ENCODE data around the gene SYNE2.

Gene SYNE2

DNA sequence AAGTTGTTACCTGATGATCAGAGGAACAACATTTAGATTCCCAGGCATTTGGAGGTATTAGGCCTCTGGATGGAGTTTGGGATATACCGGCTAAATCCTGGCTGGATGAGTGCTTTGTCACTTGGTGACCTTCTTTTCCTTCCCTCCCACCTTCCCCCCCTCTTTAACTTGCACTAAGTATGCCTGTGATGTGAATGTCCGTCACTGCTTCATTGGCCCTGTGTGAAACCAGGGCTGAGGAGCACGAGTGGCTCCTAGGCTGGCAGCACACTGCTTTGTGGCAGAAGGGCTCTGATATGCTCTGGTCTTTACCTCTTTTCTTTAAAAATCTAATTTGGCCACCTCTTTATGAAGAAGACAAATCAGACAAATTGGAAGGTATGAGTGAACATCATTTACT lies 345.7 kb downstream of the SYNE2 start:
- Histone ChIP-seq H3K27ac (ENCODE audit: insufficient read depth, low read length, poor library complexity, severe bottlenecking) (no peak overlapping the region), H3K4me1 (ENCODE audit: control insufficient read depth, insufficient read depth, low read length, poor library complexity, severe bottlenecking) (peaks cover 22% of the 10 kb centered on the region), H3K36me3 (ENCODE audit: control insufficient read depth, insufficient read depth, low read length) (peaks cover 10% of the 10 kb centered on the region), H3K27me3 (replicated peaks; ENCODE audit: control insufficient read depth, insufficient read depth, low read length, poor library complexity, severe bottlenecking) (no peaks in the 10 kb centered on the region), H3K4me3 (ENCODE audit: insufficient read depth, low read depth, low read length, poor library complexity, severe bottlenecking) (no peak overlapping the region), H3K9me3 (ENCODE audit: control insufficient read depth, low read length) (no peaks in the 10 kb centered on the region)
- DNase-seq = no peak

DNA sequence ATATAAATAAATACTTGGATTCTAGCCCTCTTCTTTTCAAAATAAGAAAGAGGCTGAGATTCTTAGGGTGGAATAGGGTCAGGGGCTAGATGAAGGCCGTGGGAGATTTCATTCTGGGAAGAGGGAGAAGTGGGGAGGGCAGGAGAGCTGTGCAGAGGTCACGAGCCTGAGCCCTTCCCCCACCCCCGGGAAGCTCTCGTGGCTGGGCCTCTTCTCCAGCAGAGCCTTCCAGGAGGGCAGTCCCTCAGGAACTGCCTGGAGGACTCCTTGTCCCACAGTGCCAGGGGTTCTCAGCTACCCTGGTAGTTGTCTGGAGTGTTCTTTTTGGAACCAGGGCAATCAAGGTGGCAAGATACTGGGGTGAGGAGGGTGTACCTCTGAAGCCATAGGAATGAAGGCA lies 347.4 kb downstream of the SYNE2 start:
- no peak overlapping the region for H3K4me3 ChIP-seq (ENCODE audit: insufficient read depth, low read depth, low read length, poor library complexity, severe bottlenecking)
- no peak for DNase-seq
- H3K4me1 ChIP-seq (ENCODE audit: control insufficient read depth, insufficient read depth, low read length, poor library complexity, severe bottlenecking) = peaks cover 11% of the 10 kb centered on the region
- peaks cover 10% of the 10 kb centered on the region for H3K36me3 ChIP-seq (ENCODE audit: control insufficient read depth, insufficient read depth, low read length)
- H3K27me3 ChIP-seq (replicated peaks; ENCODE audit: control insufficient read depth, insufficient read depth, low read length, poor library complexity, severe bottlenecking) = no peaks in the 10 kb centered on the region
- no peaks in the 10 kb centered on the region for H3K9me3 ChIP-seq (ENCODE audit: control insufficient read depth, low read length)
- H3K27ac ChIP-seq (ENCODE audit: insufficient read depth, low read length, poor library complexity, severe bottlenecking) = no peak overlapping the region

DNA sequence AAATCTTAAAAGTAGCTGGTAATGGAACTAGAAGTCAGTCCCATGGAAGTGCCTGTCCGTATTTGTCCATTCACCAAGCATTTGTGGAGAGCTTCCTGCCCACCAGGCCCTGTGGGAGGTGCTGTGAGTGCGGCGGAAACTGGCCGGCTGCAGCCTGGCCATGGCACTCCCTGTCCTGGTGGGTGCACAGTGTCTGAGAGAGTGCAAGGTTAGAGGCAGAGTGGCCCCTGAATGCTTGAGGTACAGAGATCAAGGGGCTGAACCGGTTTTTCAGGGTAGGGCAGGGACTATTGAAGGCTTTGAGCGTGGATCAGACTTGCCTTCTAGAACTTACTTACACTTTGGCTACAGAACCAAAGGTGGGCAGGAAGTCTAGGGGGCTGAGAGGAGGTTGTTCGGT lies 348.5 kb downstream of the SYNE2 start:
- no peak for DNase-seq
- no peaks in the 10 kb centered on the region for H3K9me3 ChIP-seq (ENCODE audit: control insufficient read depth, low read length)
- no peak overlapping the region for H3K4me3 ChIP-seq (ENCODE audit: insufficient read depth, low read depth, low read length, poor library complexity, severe bottlenecking)
- peaks cover under 1% of the 10 kb centered on the region for H3K4me1 ChIP-seq (ENCODE audit: control insufficient read depth, insufficient read depth, low read length, poor library complexity, severe bottlenecking)
- no peaks in the 10 kb centered on the region for H3K27me3 ChIP-seq (replicated peaks; ENCODE audit: control insufficient read depth, insufficient read depth, low read length, poor library complexity, severe bottlenecking)
- no peak overlapping the region for H3K27ac ChIP-seq (ENCODE audit: insufficient read depth, low read length, poor library complexity, severe bottlenecking)
- peaks cover 10% of the 10 kb centered on the region for H3K36me3 ChIP-seq (ENCODE audit: control insufficient read depth, insufficient read depth, low read length)

DNA sequence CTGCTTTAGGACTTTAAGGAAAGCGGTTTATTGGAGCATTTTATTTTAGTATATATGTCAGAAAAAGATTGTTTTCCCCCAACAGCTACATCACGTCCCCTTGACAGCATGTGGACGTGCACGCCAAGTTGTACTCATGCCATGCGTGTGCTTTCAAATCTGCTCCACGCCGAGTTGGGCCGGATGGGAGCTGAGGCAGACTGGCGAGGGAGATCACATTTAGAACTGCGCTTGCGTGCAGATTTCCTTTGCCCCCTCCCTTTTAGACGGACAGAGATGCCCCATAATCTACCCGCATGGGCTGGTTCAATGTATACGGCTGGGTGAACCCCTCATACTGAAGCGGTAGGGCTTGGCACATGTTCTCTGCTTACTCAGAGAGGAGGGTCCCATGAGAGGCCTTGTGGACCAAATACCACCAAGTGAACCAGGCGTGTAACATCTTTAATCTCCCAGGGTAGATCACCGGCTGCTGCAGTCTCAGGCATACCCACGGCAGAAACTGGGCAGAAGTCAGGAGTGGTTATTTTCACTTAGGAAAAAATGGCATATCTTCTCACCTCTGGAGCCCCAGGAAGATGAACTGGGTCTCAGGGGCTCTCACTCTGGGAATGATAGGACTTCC lies 349.2 kb downstream of the SYNE2 start:
- H3K4me1 ChIP-seq (ENCODE audit: control insufficient read depth, insufficient read depth, low read length, poor library complexity, severe bottlenecking) = no peaks in the 10 kb centered on the region
- H3K4me3 ChIP-seq (ENCODE audit: insufficient read depth, low read depth, low read length, poor library complexity, severe bottlenecking) = no peak overlapping the region
- no peaks in the 10 kb centered on the region for H3K9me3 ChIP-seq (ENCODE audit: control insufficient read depth, low read length)
- H3K27ac ChIP-seq (ENCODE audit: insufficient read depth, low read length, poor library complexity, severe bottlenecking) = no peak overlapping the region
- H3K36me3 ChIP-seq (ENCODE audit: control insufficient read depth, insufficient read depth, low read length) = peaks cover 10% of the 10 kb centered on the region
- DNase-seq = no peak
- no peaks in the 10 kb centered on the region for H3K27me3 ChIP-seq (replicated peaks; ENCODE audit: control insufficient read depth, insufficient read depth, low read length, poor library complexity, severe bottlenecking)

DNA sequence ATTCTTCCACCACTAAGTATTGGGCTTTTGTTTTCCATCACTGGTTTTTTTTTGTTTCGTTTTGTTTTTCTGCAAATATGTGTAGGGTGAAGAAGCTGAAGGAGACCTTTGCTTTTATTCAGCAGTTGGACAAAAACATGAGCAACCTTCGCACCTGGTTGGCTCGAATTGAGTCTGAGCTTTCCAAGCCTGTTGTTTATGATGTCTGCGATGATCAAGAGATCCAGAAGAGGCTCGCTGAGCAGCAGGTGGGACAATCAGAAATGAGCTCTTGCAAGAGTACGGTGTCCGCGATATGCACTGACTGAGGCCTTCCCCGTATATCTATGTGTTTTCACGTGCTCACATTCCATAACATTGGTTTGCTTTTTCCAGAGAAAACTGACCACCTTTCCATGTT lies 349.9 kb downstream of the SYNE2 start:
- Histone ChIP-seq H3K4me1 (ENCODE audit: control insufficient read depth, insufficient read depth, low read length, poor library complexity, severe bottlenecking) (no peaks in the 10 kb centered on the region), H3K9me3 (ENCODE audit: control insufficient read depth, low read length) (no peaks in the 10 kb centered on the region), H3K36me3 (ENCODE audit: control insufficient read depth, insufficient read depth, low read length) (peaks cover 10% of the 10 kb centered on the region), H3K27ac (ENCODE audit: insufficient read depth, low read length, poor library complexity, severe bottlenecking) (no peak overlapping the region), H3K4me3 (ENCODE audit: insufficient read depth, low read depth, low read length, poor library complexity, severe bottlenecking) (no peak overlapping the region), H3K27me3 (replicated peaks; ENCODE audit: control insufficient read depth, insufficient read depth, low read length, poor library complexity, severe bottlenecking) (no peaks in the 10 kb centered on the region)
- no peak for DNase-seq

DNA sequence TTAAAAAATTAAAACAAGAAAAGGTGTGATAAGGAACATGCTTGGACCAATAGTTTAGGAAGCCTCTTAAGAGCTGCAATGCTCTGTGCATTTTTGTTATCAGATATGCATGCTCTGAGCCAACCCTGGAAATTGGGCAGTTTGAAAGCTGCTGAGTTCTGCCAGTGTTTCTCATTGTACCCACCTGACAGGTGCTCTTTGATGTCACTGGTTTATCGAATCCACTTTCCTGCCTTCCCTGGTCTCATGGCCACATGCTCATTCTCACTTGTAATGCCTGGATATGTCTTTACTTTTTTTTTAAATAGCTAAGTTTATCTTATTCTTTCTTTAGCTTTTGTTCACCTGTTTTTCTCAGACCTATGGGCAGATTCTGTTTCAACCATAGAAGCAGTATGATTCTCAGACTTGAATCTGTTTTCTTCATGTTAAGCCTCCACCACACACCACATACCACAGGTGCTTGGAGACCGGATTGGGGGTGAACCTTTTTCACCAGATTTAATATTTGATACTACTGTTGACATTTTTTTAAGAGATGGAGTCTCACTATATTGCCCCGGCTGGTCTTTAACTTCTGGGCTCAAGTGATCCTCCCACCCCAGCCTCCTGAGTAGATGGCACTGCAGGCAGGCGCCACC lies 350.7 kb downstream of the SYNE2 start:
- H3K36me3 ChIP-seq (ENCODE audit: control insufficient read depth, insufficient read depth, low read length) = peaks cover 17% of the 10 kb centered on the region
- H3K27ac ChIP-seq (ENCODE audit: insufficient read depth, low read length, poor library complexity, severe bottlenecking) = no peak overlapping the region
- H3K9me3 ChIP-seq (ENCODE audit: control insufficient read depth, low read length) = no peaks in the 10 kb centered on the region
- no peaks in the 10 kb centered on the region for H3K27me3 ChIP-seq (replicated peaks; ENCODE audit: control insufficient read depth, insufficient read depth, low read length, poor library complexity, severe bottlenecking)
- H3K4me1 ChIP-seq (ENCODE audit: control insufficient read depth, insufficient read depth, low read length, poor library complexity, severe bottlenecking) = no peaks in the 10 kb centered on the region
- no peak overlapping the region for H3K4me3 ChIP-seq (ENCODE audit: insufficient read depth, low read depth, low read length, poor library complexity, severe bottlenecking)
- DNase-seq = no peak

DNA sequence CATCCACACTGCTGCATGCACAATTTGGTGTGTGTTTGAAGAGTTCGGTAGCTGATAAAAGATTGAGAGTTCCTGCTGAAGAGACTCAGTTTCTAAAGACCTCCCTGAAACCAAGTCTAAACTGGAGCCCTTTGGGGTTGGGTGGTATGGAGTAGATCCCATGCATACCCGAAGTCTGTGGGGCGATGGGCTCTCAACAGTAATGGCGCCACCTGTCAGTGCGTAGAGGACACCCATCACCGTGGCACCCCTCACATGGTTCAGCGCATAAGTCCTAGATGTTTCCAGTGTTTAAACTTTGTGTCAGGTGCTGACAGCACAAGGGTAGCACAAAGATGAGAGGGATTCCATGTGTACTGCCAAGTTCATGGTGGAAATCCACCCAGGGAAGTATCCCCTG lies 355.5 kb downstream of the SYNE2 start:
- Histone ChIP-seq H3K27ac (ENCODE audit: insufficient read depth, low read length, poor library complexity, severe bottlenecking) (no peak overlapping the region), H3K4me3 (ENCODE audit: insufficient read depth, low read depth, low read length, poor library complexity, severe bottlenecking) (no peak overlapping the region), H3K4me1 (ENCODE audit: control insufficient read depth, insufficient read depth, low read length, poor library complexity, severe bottlenecking) (no peaks in the 10 kb centered on the region), H3K9me3 (ENCODE audit: control insufficient read depth, low read length) (no peaks in the 10 kb centered on the region), H3K36me3 (ENCODE audit: control insufficient read depth, insufficient read depth, low read length) (peaks cover 55% of the 10 kb centered on the region), H3K27me3 (replicated peaks; ENCODE audit: control insufficient read depth, insufficient read depth, low read length, poor library complexity, severe bottlenecking) (no peaks in the 10 kb centered on the region)
- no peak for DNase-seq

DNA sequence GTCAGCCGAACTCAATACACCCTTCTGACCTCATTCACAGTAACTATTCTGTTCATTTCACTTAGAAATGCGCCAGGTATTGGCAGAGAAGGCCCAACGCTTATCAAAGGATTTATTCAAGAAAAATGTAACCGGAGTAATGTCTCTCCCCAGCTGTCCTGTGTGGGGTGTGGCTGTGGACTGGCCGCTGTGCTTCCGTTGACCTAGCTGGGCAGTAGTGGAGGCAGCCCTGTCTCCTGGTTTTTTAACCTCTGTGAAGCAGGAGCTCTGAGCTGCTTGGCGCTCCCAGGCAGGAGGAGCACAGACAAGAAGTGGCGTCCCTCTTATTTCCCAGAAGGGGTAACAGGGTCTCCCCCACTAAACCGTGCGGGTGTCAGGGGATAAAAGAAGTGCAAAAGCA lies 356.2 kb downstream of the SYNE2 start:
- Histone ChIP-seq H3K9me3 (ENCODE audit: control insufficient read depth, low read length) (no peaks in the 10 kb centered on the region), H3K27me3 (replicated peaks; ENCODE audit: control insufficient read depth, insufficient read depth, low read length, poor library complexity, severe bottlenecking) (no peaks in the 10 kb centered on the region), H3K4me3 (ENCODE audit: insufficient read depth, low read depth, low read length, poor library complexity, severe bottlenecking) (no peak overlapping the region), H3K36me3 (ENCODE audit: control insufficient read depth, insufficient read depth, low read length) (peaks cover 59% of the 10 kb centered on the region), H3K27ac (ENCODE audit: insufficient read depth, low read length, poor library complexity, severe bottlenecking) (no peak overlapping the region), H3K4me1 (ENCODE audit: control insufficient read depth, insufficient read depth, low read length, poor library complexity, severe bottlenecking) (no peaks in the 10 kb centered on the region)
- DNase-seq = no peak

DNA sequence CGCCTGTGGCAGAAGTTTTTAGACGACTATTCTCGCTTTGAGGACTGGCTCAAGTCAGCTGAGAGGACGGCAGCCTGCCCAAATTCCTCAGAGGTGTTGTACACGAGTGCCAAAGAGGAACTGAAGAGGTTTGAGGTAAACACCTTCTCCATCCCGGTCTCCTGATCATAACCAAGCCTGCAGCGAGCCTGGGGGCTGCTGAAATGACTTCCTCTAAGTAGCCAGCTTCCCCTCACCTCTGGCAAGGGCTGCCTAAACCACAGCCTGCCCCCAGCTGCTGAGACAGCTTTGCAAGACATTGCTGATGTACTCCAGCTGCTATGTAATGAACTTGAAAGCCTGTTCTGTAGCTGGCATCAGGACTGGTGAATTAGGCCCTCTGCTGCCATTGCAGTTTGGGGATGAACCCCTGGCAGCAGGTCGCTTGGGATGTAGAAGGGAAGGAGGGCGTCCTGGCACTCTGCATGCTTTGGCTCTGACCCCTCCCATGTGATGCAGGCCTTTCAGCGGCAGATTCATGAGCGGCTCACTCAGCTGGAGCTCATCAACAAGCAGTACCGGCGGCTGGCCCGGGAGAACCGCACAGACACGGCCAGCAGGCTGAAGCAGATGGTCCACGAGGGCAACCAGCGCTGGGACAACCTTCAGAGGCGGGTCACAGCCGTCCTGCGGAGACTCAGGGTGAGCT lies 356.8 kb downstream of the SYNE2 start:
- no peak for DNase-seq
- Histone ChIP-seq H3K27ac (ENCODE audit: insufficient read depth, low read length, poor library complexity, severe bottlenecking) (no peak overlapping the region), H3K9me3 (ENCODE audit: control insufficient read depth, low read length) (no peaks in the 10 kb centered on the region)

DNA sequence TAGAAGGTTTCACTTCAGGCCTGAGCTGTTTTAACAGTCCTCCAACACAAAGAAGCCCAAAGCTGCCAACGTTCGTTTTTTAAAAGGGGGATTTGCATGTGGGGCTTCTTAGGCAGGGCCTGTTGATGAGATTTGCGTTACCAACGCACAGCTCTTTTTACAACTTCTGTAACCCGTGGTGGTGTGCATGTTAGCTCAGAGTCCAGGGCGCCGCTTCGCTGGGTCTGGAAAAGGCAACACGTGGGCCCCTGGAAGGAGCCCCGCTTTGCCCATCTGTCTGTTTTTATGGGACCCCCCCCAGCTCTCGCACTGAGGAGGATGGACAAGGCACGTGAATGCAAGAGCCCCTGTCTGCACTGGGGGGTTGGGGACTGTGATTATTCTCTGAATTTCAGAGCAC lies 357.4 kb downstream of the SYNE2 start:
- H3K4me1 ChIP-seq (ENCODE audit: control insufficient read depth, insufficient read depth, low read length, poor library complexity, severe bottlenecking) = no peaks in the 10 kb centered on the region
- no peak overlapping the region for H3K27ac ChIP-seq (ENCODE audit: insufficient read depth, low read length, poor library complexity, severe bottlenecking)
- no peak overlapping the region for H3K4me3 ChIP-seq (ENCODE audit: insufficient read depth, low read depth, low read length, poor library complexity, severe bottlenecking)
- no peaks in the 10 kb centered on the region for H3K9me3 ChIP-seq (ENCODE audit: control insufficient read depth, low read length)
- H3K36me3 ChIP-seq (ENCODE audit: control insufficient read depth, insufficient read depth, low read length) = peaks cover 72% of the 10 kb centered on the region
- no peaks in the 10 kb centered on the region for H3K27me3 ChIP-seq (replicated peaks; ENCODE audit: control insufficient read depth, insufficient read depth, low read length, poor library complexity, severe bottlenecking)
- no peak for DNase-seq

More for the DNA sequence above, 356.8 kb downstream of the SYNE2 start:
- no peak overlapping the region for H3K4me3 ChIP-seq (ENCODE audit: insufficient read depth, low read depth, low read length, poor library complexity, severe bottlenecking)
- H3K4me1 ChIP-seq (ENCODE audit: control insufficient read depth, insufficient read depth, low read length, poor library complexity, severe bottlenecking) = no peaks in the 10 kb centered on the region
- H3K27me3 ChIP-seq (replicated peaks; ENCODE audit: control insufficient read depth, insufficient read depth, low read length, poor library complexity, severe bottlenecking) = no peaks in the 10 kb centered on the region
- H3K36me3 ChIP-seq (ENCODE audit: control insufficient read depth, insufficient read depth, low read length) = peaks cover 65% of the 10 kb centered on the region

All from effector memory CD4-positive, alpha-beta T cell (primary cell).